Keratinocyte (primary cell): ENCODE results near the gene PEX10.

Experiments
- CTCF ChIP-seq, 3 experiments: IDR thresholded peaks in 1 of 3; conservative IDR thresholded peaks in 1 of 3; optimal IDR thresholded peaks in 1 of 3; 2 replicates in 2 of 3; 3 replicates in 1 of 3; pipeline versions ENCODE3 to v1.5.1; 2011; ENCODE audit warnings: low read length in 3 of 3, mild to moderate bottlenecking in 3 of 3, moderate library complexity in 2 of 3, control low read depth in 1 of 3, inconsistent platforms in 1 of 3; ENCODE audit not compliant: insufficient read depth in 2 of 3; ENCODE audit errors: extremely low read depth in 1 of 3
- EZH2 ChIP-seq: IDR thresholded peaks from one replicate; pipeline ENCODE4 v1.6.1; 2012; ENCODE audit warnings: inconsistent platforms, mild to moderate bottlenecking, low read length, moderate library complexity

DNA sequence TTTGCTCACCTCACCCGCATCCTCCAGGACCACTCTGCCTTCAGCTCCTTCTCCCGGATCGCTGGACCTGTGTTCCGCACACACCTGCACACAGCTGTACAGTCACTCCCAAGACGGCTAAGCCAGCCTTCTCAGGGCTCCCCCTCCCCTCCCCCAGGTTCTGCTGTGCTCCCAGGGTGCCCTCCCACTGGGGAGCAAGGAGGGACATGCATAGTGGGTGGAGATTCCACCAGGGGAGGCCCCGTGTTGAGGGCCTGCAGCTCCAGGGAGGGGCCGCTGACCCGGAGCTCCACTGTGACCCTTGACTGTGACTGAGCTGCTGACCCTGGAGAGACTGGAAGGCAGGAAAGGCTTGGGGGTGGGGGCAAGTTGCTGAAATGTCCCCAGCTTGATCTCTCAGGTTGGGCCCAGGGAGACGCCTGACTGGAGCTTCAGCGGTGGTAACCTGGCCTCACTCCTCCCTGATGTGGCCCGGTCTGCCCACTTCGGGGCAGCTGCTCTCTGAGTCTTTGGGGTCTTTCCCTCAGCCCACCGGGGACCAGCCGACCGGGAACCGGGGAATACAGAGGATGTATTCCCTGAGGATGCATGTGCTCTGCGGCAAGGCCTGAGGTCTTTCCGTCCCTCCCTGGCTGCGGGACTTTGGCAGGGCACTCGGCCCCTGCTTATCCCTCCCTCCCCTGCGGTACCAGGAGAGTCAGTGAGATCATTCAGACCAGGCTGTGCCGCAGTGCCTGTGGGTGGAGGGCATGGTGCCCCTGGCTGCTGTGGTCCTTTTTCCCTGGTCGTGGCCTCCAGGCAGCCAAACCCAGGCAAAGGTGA lies 35.1 kb upstream of the PEX10 start:
- no peak for TF ChIP-seq EZH2
- no peak for TF ChIP-seq CTCF (optimal IDR thresholded peaks at IDR 0.05 in 1 of 3, IDR thresholded peaks at IDR 0.05 in 1 of 3, conservative IDR thresholded peaks at IDR 0.05 in 1 of 3; ENCODE audit: extremely low read depth in 1 of 3, insufficient read depth in 2 of 3, low read length in 3 of 3)
